A673 (cell line): Measurements from ENCODE around the gene PRXL2C.

Experiments used
- CTCF ChIP-seq: fragments of 300-800, 200-600 bp; sonication (generic); conservative IDR thresholded peaks from 2 replicates; pipeline ENCODE4 v1.5.1; 2017; ENCODE audit warnings: low read depth, mild to moderate bottlenecking, antibody characterized with exemption, low read length, moderate library complexity, mixed read lengths
- EZH2 ChIP-seq: fragments of 200-600 bp; sonication (generic); IDR thresholded peaks from 2 replicates; pipeline ENCODE4 v1.6.1; 2017; ENCODE audit warnings: borderline replicate concordance, low read depth, mild to moderate bottlenecking, mixed read lengths, antibody characterized with exemption, low read length; ENCODE audit not compliant: poor library complexity, severe bottlenecking

- TF ChIP-seq CTCF (no peak), EZH2 (no peak)
These were observed 42.8 kb downstream of the PRXL2C start for GRCh38 chr9:96612105-96612965.
